SK-N-SH (cell line): ENCODE data around the gene RBM10. TPM values are rescaled to one million over a fixed set of nuclear protein-coding genes. Genes with fewer than 3 reads are reported as not detected.

Source experiments
- CTCF ChIA-PET: fragments of 300-600, 350-600 bp; formaldehyde crosslinking; extraction: SDS; loops from one replicate; lab custom pipeline; 2021; lab: Yijun Ruan, JAX
- POLR2A ChIA-PET: fragments of 350-600 bp; sonication (Branson Sonifier 250); formaldehyde crosslinking; extraction: SDS; loops from one replicate; lab custom pipeline; 2020; ENCODE audit warnings: antibody characterized with exemption, inconsistent platforms; lab: Yijun Ruan, JAX
- DNase-seq: peaks from one replicate; pipeline ENCODE4 v3.0.0; 2012
- H2AFZ ChIP-seq: fragments of 200-600 bp; sonication (generic); 2 replicates; pipeline ENCODE4 v1.8.1; 2016; ENCODE audit warnings: antibody characterized with exemption, mild to moderate bottlenecking, low read depth
- H3F3A ChIP-seq: fragments of 200-600 bp; sonication (generic); replicated peaks from 2 replicates; pipeline ENCODE3; 2016; ENCODE audit warnings: antibody characterized with exemption, mild to moderate bottlenecking; ENCODE audit not compliant: insufficient read depth
- H3K27ac ChIP-seq, 2 experiments: fragments of 200-500 bp in 1 of 2; fragments of 200-600 bp in 1 of 2; sonication (Bioruptor generic) in 1 of 2; sonication (generic), shearing (Covaris generic) in 1 of 2; 2 replicates each; pipeline versions ENCODE4 v1.5.1 to v1.6.1; 2014 to 2016; ENCODE audit warnings: low read depth in 2 of 2, inconsistent platforms in 1 of 2, low read length in 1 of 2, mild to moderate bottlenecking in 1 of 2, mixed read lengths in 1 of 2
- H3K27me3 ChIP-seq: fragments of 200-600 bp; sonication (generic), shearing (Covaris generic); 2 replicates; pipeline ENCODE4 v1.6.1; 2016; ENCODE audit warnings: mixed run types; ENCODE audit not compliant: insufficient read depth
- H3K36me3 ChIP-seq, 2 experiments: fragments of 200-500 bp in 1 of 2; fragments of 200-600 bp in 1 of 2; sonication (Bioruptor generic) in 1 of 2; sonication (generic) in 1 of 2; replicated peaks in 1 of 2; 2 replicates each; pipeline versions ENCODE3 to v1.5.1; 2014 to 2016; ENCODE audit warnings: low read length in 1 of 2, mild to moderate bottlenecking in 1 of 2; ENCODE audit not compliant: insufficient read depth in 2 of 2, control insufficient read depth in 1 of 2
- H3K4me1 ChIP-seq, 2 experiments: fragments of 200-500 bp in 1 of 2; fragments of 200-600 bp in 1 of 2; sonication (Bioruptor generic) in 1 of 2; sonication (generic), shearing (Covaris generic) in 1 of 2; 2 replicates each; pipeline versions ENCODE4 v1.5.1 to v1.6.1; 2014 to 2016; ENCODE audit warnings: low read depth in 1 of 2, low read length in 1 of 2, mixed run types in 1 of 2; ENCODE audit not compliant: insufficient read depth in 2 of 2, control insufficient read depth in 1 of 2
- H3K4me2 ChIP-seq: fragments of 200-600 bp; sonication (generic), shearing (Covaris generic); 2 replicates; pipeline ENCODE4 v1.6.1; 2017; ENCODE audit warnings: mixed run types
- H3K4me3 ChIP-seq, 2 experiments: fragments of 200-500 bp in 1 of 2; fragments of 200-600 bp in 1 of 2; sonication (Bioruptor generic) in 1 of 2; sonication (generic), shearing (Covaris generic) in 1 of 2; 2 replicates each; pipeline versions ENCODE4 v1.5.1 to v1.8.1; 2014 to 2016; ENCODE audit warnings: low read depth in 2 of 2, inconsistent platforms in 1 of 2, low read length in 1 of 2, mild to moderate bottlenecking in 1 of 2, mixed read lengths in 1 of 2, moderate library complexity in 1 of 2
- H3K79me2 ChIP-seq: fragments of 200-600 bp; sonication (generic); 2 replicates; pipeline ENCODE4 v1.8.1; 2017; ENCODE audit warnings: mild to moderate bottlenecking; ENCODE audit not compliant: insufficient read depth
- H3K9ac ChIP-seq: fragments of 200-600 bp; sonication (generic); 2 replicates; pipeline ENCODE4 v1.6.1; 2017; ENCODE audit warnings: mixed run types
- H3K9me2 ChIP-seq: fragments of 200-600 bp; sonication (generic); 2 replicates; pipeline ENCODE4 v1.6.1; 2017; ENCODE audit warnings: mixed run types
- H3K9me3 ChIP-seq: fragments of 200-600 bp; sonication (generic); 2 replicates; pipeline ENCODE4 v1.6.1; 2017; ENCODE audit warnings: mixed run types, mild to moderate bottlenecking, moderate library complexity
- H4K20me1 ChIP-seq: fragments of 200-600 bp; sonication (generic); 2 replicates; pipeline ENCODE4 v1.6.1; 2017; ENCODE audit warnings: mild to moderate bottlenecking, mixed run types; ENCODE audit not compliant: insufficient read depth
- CHD2 ChIP-seq: fragments of 150-350 bp; IDR thresholded peaks from 2 replicates; pipeline ENCODE4 v1.6.1; 2018; ENCODE audit warnings: low read length; ENCODE audit not compliant: partially characterized antibody
- CTCF ChIP-seq: fragments of 200-600 bp; sonication (generic); IDR thresholded peaks from 2 replicates; pipeline ENCODE4 v1.6.1; 2017; ENCODE audit warnings: antibody characterized with exemption, mild to moderate bottlenecking, moderate library complexity
- EZH2phosphoT487 ChIP-seq: fragments of 200-600 bp; sonication (generic); IDR thresholded peaks from 2 replicates; pipeline ENCODE4 v1.6.1; 2017; ENCODE audit warnings: low read depth, mixed run types, mild to moderate bottlenecking, antibody characterized with exemption, moderate library complexity, borderline replicate concordance
- FOSL2 ChIP-seq: IDR thresholded peaks from 2 replicates; pipeline ENCODE4 v1.4.0; 2012; ENCODE audit warnings: low read depth, mild to moderate bottlenecking, moderate library complexity, borderline replicate concordance
- FOXM1 ChIP-seq: IDR thresholded peaks from 2 replicates; pipeline ENCODE4 v1.4.0; 2012; ENCODE audit warnings: low read depth, mild to moderate bottlenecking
- GATA2 ChIP-seq: sonication (generic); formaldehyde crosslinking; IDR thresholded peaks from 2 replicates; pipeline ENCODE4 v1.5.0; 2020; ENCODE audit warnings: mild to moderate bottlenecking, missing genetic modification reagents
- NRF1 ChIP-seq: IDR thresholded peaks from 2 replicates; pipeline ENCODE4 v1.6.1; 2012; ENCODE audit warnings: low read depth, mild to moderate bottlenecking, low read length
- PBX3 ChIP-seq: IDR thresholded peaks from 2 replicates; pipeline ENCODE4; 2012
- RAD21 ChIP-seq: IDR thresholded peaks from 2 replicates; pipeline ENCODE4 v1.6.1; 2012; ENCODE audit warnings: mild to moderate bottlenecking, low read length
- RXRA ChIP-seq: IDR thresholded peaks from 2 replicates; pipeline ENCODE4 v1.4.0; 2012; ENCODE audit warnings: low read depth, mild to moderate bottlenecking, borderline replicate concordance
- SIN3A ChIP-seq: IDR thresholded peaks from 2 replicates; pipeline ENCODE4 v1.6.1; 2012; ENCODE audit warnings: low read depth, mild to moderate bottlenecking, low read length, moderate library complexity, borderline replicate concordance
- TEAD4 ChIP-seq: IDR thresholded peaks from 2 replicates; pipeline ENCODE4 v1.4.0; 2012; ENCODE audit warnings: mild to moderate bottlenecking, borderline replicate concordance; ENCODE audit not compliant: insufficient read depth
- USF1 ChIP-seq: IDR thresholded peaks from 2 replicates; pipeline ENCODE4 v1.4.0; 2012; ENCODE audit warnings: low read depth, borderline replicate concordance
- WGBS: methylation state at CpG from one replicate; pipeline ENCODE4 v1.1.6; 2017; ENCODE audit warnings: low lambda C conversion rate; 5-methylcytosine and 5-hydroxymethylcytosine counted together
- polyA plus RNA-seq, 3 experiments: library from polyadenylated mRNA; depleted of rRNA; stranded (reverse); fragments of >200 nt; gene quantifications; 2 replicates each; pipeline ENCODE4 v1.2.3, GENCODE V29; 2012

Gene RBM10
- polyA plus RNA-seq, 1 of the 3 experiments (the other 2 are of a cell fraction): 34.4 TPM

- Histone ChIP-seq H3K9me2 (no peaks in the 10 kb centered on the region), H3F3A (peaks cover 5% of the 10 kb centered on the region), H3K9ac (no peak overlapping the region), H3K27me3 (no peaks in the 10 kb centered on the region), H3K4me2 (no peak overlapping the region), H3K27ac (no peak overlapping the region), H3K36me3 (peaks cover 75 to 91% of the 10 kb centered on the region in 2 experiments), H3K9me3 (no peaks in the 10 kb centered on the region), H4K20me1 (peaks cover 42% of the 10 kb centered on the region), H3K79me2 (peaks cover 11% of the 10 kb centered on the region), H3K4me3 (no peak overlapping the region), H3K4me1 (peaks cover 0 to 3% of the 10 kb centered on the region in 2 experiments; a peak in 1 of 4 replicates)
- DNase-seq: no peak
- POLR2A ChIA-PET: no interaction called here
- WGBS: 90% methylated on average over 4 of the region's 4 CpGs
- TF ChIP-seq NRF1 (no peak), CTCF (no peak), RAD21 (no peak), FOXM1 (no peak), CHD2 (no peak), TEAD4 (no peak)
- TF ChIP-seq, all 33 proteins: peak for 0
- CTCF ChIA-PET: interaction anchor here (0.9 kb wide), 1 partner anchor 182 kb away, joined by 3 read pairs; no protein-coding TSS in a partner anchor
- no peak overlapping the region for H2AFZ ChIP-seq
Measured at GRCh38 chrX:47202877-47203276, 57.9 kb downstream of the RBM10 start.

- Histone ChIP-seq H3K9me3 (no peaks in the 10 kb centered on the region), H3K4me2 (no peak overlapping the region), H3K4me3 (no peak overlapping the region), H3K4me1 (no peaks in the 10 kb centered on the region; a peak in 1 of 4 replicates), H3K79me2 (no peaks in the 10 kb centered on the region; the same call in none of the 2 replicates), H2AFZ (no peak overlapping the region), H3K9ac (no peak overlapping the region), H3K27me3 (no peaks in the 10 kb centered on the region), H3K36me3 (peaks cover 73 to 82% of the 10 kb centered on the region in 2 experiments), H3F3A (peaks cover 5% of the 10 kb centered on the region), H3K27ac (no peak overlapping the region), H4K20me1 (peaks cover 29% of the 10 kb centered on the region), H3K9me2 (no peaks in the 10 kb centered on the region)
- ChIA-PET CTCF (no interaction called here), POLR2A (interaction anchor here (0.6 kb wide), 1 partner anchor 13 kb away, joined by 3 read pairs; no protein-coding TSS in a partner anchor)
- no peak for DNase-seq
- TF ChIP-seq USF1: no peak
- WGBS: 89% methylated on average over 5 of the region's 5 CpGs
Measured at GRCh38 chrX:47204970-47205369, 59.9 kb downstream of the RBM10 start.

- CTCF ChIA-PET: no interaction called here
- TF ChIP-seq FOSL2 (no peak), PBX3 (no peak), GATA2 (CRISPR knock-in tag) (no peak), EZH2phosphoT487 (no peak), SIN3A (no peak), CTCF (no peak), RXRA (no peak), USF1 (no peak)
Measured at GRCh38 chrX:47206316-47206715, 61.3 kb downstream of the RBM10 start.

More at GRCh38 chrX:47206316-47206715, 61.3 kb downstream of the RBM10 start:
- Histone ChIP-seq H3K27me3 (no peaks in the 10 kb centered on the region), H3K36me3 (peaks cover 71 to 83% of the 10 kb centered on the region in 2 experiments), H3K9me2 (no peaks in the 10 kb centered on the region), H3K9me3 (no peaks in the 10 kb centered on the region), H2AFZ (no peak overlapping the region), H3K9ac (no peak overlapping the region), H4K20me1 (peaks cover 23% of the 10 kb centered on the region; the same call in 1 of the 2 replicates), H3K79me2 (no peaks in the 10 kb centered on the region; the same call in none of the 2 replicates), H3K4me2 (no peak overlapping the region), H3K4me3 (no peak overlapping the region), H3K4me1 (no peaks in the 10 kb centered on the region; a peak in 1 of 4 replicates), H3K27ac (no peak overlapping the region), H3F3A (peaks cover 5% of the 10 kb centered on the region)
- WGBS: 71% methylated on average over 3 of the region's 3 CpGs
- no peak for DNase-seq
- POLR2A ChIA-PET: no interaction called here
